Stimulated activated CD8-positive, alpha-beta memory T cell treated with anti-CD3 and anti-CD28 coated beads, Interleukin-15, amount 100 ng/mL, for 48 hours (primary cell): ENCODE results near the gene EXOC2.
"Not testable (repeated sequence)": the region's sequence is repeated elsewhere in the genome, so short reads cannot be mapped to it uniquely, and the experiment has no call there.

Experiments
- DNase-seq, 2 donors: peaks; one replicate each; pipeline ENCODE4 v3.0.0-alpha.2; 2020; ENCODE audit warnings: low read depth in 2 of 2

The EXOC2 gene

DNA sequence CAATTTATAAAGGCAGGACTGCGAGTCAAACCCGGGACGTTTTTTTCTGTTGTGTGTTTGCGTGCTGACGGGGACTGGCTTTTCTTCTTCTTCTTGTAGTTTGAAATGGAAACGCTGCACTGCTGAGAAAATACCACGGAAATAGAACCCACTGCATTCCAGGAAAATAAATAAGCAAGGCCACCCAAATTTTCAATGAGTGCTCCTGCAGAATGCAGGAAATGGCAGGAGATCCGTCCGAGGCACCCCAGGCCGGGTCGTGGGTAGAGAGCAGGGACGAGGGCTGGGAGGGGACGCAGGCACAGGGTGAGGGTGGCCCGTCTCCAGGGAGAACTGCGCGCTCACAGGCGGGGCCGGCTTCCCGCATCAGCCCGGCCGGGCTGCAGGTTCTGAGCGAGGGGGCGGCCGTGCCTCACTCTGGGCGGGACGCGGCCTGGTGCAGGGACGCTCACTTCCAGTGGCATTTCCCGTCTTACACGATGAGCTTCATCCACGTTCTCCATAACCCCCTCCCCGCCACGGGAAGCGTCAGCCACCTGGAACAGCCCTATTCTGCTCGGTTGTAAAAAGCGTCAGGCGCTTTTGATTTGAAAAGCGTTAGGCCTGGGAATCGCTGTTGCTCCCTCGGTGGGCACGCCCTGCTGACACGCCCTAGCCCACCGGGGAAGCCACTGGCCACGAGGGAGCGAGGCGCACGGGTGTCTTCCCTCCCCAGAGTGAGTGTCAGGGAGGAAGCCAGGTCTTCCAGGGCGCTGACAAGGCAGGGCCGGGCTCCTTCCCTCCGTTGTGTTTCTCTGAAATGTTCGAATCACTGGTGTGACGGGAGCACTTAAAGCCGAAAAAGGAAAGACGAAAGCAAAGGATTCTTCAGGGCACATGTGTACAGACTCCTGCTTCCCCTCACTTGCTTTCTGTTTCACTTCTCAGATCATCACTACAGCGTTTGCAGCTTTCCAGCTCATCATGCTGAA lies 17.9 kb upstream of the EXOC2 start:
- peak; percentile 19 to 27 for DNase-seq

DNA sequence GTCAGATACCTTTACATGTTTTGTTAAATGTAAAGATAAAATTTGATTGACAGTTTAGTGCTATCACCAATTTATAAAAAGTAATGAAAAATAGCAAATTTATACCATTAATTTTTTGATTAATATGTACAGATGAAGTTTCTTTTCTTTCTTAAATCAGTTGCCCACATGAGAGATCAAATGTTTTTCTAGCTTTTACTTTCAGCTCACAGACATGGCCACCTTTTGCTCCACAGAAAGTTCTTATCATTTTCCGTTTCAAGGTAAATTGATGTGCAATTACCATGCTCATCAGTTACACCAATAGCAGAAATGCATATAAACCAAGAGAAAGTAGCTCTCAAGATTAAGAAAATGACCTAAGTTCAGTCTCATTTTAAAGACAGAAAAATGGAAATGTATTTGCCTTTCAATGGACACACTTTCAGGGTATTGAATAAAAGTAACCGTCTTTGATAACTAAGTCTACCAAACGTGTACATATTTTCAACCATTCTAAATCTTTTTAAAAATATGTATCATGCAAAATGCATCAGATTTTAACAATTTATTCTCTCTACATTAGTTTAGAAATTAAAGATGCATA lies 16.6 kb upstream of the EXOC2 start:
- no peak for DNase-seq

DNA sequence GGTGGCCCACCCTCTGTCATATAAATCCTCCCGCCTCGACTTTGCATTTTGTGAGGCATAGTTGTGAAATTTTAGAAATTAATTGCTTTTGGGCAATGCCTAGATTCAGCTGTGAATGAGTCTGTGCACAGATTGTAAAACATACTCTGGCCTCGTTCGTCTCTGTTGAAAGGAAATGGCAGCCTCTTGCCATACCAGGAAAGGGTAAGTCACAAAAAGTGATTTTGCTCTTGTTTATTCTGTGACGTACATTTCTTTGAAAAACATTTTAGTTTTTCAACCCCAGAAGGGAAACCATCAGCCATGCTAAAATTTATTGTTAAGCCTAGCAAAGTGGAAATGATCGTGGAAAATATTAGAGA lies 15.3 kb upstream of the EXOC2 start:
- DNase-seq = no peak

DNA sequence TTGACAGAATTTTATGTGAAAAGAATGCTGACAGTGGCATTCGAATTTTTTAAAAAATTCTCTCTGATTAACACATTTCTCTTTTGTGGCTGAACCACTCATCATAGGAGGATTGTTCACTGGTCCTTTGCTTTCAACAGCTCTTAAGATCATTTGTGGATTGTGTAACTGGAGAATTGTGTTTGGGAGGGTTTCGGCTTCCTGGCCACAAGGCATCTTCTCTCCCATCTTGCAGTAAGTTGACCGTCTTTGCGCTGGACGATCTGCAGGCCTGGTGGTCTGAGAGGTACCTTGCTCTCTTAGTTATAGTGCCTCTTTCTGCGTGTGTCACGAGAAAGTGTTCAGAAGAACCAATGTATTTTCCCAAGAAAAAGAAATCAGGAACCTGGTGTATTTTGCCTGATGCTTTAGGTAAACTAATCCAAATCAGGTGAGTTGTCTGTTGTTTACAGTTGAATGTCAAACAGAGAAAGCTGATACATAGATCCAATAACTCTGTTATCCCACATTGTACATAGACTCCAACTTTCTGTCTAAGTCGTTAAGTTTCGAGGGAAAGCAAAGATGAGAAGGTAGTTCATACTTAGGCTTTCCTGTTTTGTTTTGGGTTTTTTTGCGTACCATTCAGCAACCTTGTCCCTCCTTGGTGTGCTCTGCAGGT lies 14.8 kb upstream of the EXOC2 start:
- no peak for DNase-seq

DNA sequence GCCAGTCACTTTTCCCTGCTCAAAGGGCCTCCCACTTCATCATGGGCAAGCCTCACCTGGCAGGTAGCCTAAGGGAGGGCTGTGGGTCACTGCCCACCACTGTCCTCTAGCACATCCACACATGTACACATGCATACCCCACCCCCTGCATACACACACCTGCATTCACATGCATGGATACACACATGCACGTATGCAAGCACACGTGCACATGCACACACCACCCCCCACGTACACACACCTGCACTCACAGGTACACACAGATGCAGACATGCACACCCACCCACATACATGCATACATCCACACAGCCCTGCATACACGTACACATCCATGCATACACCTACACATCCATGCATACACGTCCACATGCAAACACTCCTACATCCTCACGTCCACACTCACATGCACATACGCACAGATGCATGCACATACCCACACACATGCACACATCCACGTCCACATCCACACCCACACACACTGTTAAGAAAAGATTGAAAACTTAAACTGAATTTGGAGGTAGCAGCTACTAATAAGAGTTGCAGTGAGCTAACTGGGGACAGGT lies 14.0 kb upstream of the EXOC2 start:
- no peak for DNase-seq

DNA sequence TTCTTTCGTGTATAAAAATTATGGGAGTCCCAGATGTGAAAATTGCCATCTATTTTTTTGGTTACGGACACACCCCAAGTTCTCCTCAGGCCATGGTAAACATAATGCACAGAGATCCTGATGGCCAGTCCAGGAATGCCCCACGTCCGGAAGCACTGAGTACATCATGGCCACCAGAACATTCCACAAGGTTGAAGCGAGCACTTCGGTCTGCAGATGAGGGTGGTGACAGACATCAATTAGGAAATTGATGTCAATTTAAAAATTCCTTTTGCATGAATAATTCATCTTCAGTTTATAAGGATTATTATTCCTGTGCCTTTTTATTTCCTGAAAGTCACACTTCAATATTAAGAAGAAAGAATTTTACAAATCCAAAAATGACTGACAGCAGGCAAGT lies 13.2 kb upstream of the EXOC2 start:
- DNase-seq = no peak

DNA sequence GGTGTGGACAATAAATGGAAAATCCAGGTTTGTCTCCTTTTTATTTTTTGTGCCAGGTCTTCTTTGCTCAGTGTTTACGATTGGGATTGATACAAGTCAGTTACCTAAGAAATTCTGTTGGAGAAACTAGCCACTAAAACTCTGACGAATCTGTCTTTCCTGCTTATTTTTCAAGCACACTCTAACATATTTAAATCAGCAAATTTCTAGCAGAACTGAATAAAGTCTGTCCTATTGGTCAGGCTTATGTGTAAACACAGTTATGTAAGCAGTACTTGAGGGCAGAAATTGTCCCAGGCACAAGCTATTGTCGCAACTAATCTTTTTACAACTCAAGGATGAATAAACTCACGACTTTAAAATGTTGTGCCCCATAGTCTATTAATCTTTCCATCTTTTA lies 12.1 kb upstream of the EXOC2 start:
- no peak for DNase-seq

DNA sequence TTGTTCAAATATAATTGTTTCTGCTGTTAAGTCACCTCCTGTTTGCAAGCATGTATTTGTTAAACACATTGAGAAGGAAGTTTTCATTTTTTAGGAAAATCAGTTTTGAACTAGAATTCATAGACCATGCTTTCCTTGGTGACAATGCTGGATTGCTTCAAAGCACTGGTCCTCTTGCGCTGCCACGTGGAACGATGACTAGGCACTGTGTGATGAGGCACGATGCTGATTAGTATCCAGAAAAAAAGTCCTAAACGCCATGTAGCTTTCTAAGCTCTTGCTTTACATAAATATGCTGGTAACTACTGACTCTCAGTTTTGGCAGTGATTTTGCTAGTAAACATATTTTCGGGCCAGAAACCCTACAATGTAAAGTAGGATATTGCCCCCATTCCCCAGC lies 11.1 kb upstream of the EXOC2 start:
- DNase-seq = no peak

DNA sequence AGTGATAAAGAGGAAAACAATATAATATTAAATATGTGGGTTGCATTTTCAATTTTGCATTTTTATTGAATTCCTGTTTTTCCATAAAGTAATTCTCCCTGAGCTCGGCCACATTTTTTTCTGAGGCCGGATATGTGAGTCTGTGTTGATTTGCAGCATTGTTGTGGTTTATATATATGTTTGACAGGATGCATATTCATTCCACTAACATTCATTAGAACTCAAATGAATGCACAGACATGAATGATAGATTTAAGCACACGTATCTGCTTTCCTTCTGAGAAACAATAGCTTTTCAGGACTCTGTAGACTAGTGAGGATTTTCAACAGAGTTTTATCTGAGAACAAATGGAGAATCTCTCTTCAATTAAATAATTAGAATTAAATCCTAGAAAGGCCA lies 10.6 kb upstream of the EXOC2 start:
- no peak for DNase-seq

DNA sequence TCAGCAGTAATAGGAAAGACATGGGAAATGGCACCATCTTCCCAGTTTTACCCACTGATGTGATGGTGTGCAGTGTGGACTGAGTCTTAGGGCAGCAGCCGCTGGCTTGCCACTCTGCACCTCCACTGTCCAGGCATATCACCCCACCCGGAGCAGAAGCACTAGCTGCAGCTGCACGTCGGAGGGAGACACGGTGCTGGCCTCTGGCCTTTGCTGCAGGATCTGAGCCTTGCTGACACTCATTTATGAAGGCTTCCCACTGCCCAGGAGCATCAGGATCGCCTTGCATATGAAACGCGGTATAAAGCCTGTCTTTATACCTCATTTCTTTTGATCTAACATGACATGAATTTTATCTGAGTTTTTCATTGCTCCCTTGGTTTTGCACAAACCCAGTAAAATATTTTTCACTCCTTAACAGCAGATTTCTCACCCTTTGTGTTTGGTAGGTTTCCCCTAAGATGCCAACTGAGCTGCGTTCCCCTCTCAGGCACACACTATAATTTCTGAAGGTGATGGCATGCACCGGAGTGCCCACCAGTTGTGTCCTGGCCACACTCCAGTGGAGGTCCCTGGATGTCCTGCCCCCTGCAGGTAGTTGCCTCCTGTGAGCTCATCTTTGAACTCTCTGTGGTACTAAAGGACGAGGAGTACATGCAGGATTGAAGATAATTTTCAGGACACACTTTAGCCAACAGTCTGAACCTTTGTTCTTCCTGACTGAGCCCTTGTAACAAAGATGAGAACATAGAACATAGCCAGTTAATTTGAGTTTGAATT lies 9.0 kb upstream of the EXOC2 start:
- DNase-seq = no peak

DNA sequence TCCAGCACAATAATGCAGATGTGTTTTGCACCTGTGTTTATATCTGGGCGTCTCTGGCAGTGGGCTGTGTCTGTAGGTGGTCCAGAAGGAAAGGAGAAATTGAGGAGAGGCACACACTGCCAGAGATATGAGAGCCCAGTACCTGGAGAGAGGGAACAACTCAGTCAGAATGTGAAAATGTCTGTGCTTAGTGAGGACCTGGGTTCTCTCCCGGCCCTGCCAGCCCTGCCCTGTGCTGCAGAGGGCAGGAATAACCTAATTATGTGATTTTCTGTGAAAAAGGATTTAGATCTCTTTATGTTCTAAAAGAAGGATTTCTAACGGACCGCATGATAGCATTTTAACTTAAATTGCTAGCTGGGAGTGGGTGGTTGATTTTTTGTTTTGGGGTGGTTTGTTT lies 8.3 kb upstream of the EXOC2 start:
- DNase-seq = no peak

DNA sequence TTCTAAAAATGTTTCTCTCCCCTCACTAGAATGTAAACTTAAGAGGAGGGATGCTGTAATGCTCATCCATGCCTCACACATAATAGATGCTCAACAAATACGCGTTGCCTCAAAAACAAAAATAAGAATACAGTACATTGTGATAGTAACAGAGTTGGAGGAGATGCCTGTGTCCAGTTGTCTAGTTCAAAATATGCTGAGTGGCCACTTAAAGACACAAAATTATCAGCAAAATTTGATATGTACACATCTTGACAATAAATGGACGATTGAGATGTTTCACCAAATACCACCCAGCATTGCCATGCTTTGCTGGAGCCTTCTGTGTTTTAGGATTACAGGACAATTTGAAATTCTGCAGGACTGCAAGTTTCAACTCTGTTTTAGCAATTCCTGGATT lies 7.6 kb upstream of the EXOC2 start:
- no peak for DNase-seq

DNA sequence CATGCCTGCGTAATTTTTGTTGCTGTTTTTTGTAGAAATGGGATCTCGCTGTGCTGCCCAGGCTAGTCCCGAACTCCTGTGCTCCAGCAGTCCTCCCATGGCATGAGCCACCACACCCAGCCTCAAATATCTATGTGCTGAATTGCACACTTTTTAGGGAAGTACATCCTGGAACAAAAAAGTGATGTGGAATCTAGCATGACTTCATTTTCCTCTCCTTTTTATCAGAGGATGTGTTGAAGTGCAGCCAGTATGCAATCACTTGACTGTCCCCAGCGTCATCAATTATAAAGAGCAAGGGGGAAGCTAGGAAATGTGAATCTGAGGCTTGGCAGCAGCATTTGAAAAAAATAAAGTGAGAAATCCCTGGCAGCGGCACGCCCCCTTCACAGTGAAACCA lies 6.4 kb upstream of the EXOC2 start:
- DNase-seq = no peak

DNA sequence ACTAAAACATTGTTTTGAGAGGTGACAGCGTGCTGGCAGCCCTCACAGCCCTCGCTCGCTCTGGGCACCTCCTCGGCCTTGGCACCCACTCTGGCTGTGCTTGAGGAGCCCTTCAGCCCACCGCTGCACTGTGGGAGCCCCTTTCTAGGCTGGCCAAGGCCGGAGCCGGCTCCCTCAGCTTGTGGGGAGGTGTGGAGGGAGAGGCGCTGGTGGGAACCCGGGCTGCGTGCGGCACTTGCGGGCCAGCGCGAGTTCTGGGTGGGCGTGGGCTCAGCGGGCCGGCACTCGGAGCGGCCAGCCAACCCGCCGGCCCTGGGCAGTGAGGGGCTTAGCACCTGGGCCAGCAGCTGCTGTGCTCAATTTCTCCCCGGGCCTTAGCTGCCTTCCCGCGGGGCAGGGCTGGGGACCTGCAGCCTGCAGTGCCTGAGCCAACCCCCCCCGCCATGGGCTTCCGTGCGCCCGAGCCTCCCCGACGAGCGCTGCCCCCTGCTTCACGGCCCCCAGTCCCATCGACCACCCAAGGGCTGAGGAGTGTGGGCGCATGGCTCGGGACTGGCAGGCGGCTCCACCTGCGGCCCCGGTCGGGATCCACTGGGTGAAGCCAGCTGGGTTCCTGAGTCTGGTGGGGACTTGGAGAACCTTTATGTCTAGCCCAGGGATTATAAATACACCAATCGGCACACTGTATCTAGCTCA lies 1.6 kb upstream of the EXOC2 start:
- DNase-seq = not testable (repeated sequence)

DNA sequence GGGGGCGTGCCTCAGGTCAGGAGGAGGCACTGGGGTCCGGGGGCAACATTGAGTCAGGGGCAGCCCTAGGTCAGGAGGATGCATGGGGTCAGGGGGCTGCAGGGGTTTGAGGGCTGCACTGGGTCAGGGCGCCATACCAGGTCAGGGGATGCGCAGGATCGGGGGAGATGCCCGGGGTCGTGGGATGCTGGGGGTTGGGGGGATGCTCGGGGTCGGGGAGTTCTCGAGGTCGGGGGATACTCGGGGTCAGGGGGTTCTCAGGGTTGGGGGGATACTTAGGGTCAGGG lies 727 bp upstream of the EXOC2 start:
- DNase-seq = no peak

DNA sequence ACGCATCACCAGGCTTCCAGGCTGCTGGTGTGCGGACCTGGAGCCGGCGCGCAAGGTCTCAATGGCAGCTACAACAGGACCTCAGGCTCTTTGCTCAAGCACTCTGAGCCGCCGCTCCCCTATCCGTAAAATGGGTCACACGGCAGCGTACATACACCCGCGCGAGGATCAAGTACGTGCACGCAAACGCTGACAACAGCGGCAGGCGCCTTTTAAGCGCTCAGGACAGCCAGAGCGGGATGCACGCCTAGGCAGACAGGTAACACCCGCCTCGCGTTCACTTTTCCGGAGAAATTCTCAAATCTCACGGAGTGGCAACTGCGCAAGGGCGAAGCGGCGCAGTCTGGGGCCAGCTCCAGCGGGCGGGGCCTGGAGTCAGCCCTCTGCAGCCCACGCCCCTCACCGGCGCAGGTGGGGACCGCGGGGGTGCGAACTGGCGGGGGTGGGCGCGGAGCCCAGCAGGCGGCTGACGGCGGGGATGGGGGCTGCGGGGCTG lies 535 bp downstream of the EXOC2 start:
- peak; percentile 57 to 71 for DNase-seq

DNA sequence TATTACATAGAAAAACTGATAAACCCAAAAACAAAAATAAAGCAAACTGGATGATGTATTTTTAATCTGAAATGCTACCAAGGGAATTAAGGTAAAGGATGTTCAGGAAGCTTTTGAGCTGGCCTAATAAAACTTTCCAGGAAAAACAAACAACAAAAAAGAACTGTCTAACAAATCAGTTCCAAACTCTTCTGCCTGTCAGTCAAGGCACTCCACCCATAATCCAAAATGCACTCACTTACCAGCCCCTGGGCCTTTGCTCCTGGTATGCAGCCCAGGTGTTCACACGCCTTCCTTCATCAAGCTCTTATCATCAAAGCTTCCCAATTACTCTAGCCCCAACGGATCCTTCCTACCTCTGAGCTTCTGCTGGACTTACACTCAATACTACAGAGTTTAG lies 3.7 kb downstream of the EXOC2 start:
- DNase-seq = no peak

DNA sequence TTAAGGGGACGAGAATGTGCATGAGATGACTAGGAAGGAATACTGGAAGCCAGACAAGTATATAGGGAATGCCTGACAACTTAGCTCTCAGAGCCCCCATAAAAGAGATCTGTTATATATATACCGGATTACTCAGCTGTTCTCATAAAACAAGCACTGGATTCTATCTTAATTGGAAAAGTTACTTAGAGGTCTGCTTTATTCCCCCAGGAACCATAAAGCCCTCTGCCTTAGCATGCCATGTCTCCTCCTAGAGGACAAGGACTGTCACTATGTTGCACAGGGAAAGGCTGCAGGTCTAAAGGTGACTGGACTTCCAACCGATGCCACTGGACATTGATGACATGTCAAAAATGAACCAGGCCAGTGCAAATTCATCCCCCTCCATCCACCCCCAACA lies 6.4 kb downstream of the EXOC2 start:
- no peak for DNase-seq

DNA sequence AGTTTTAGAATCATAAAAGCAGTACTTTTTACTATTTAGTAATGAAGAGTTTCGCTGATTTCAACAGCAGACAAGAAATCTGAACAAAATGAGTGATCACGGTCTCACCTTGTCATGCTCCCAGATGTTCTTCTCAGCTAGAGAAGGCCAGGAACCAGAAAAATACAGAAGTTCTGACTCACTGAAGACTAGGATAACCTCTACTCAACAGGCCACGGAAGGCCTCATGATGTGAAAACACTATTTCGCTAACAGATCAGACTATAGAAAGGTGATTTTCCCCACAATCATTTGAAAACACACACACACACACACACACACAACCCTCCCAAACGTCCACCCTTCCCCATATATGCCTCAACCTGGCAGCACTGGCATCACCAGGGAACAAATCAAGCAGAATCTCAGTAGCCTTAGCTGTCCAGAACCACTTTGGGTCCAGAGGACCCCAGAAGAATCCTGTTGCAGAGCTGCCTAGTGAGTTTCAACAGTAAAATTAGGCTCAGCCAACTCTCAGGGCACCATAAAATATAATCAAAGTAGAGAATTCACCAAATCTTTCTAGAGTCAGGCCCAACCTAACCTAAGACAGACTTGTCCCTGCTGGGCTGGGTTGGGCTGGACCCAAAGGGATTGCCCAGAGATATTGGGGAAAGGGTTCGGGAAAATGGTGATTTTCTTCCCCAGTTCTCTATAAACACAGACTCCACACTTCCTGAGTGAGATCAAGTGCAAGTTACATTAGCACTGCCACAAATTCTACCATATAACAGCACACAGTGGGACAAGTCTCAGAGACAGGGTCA lies 7.9 kb downstream of the EXOC2 start:
- DNase-seq = peak in 1 of 2 donors; percentile 22

DNA sequence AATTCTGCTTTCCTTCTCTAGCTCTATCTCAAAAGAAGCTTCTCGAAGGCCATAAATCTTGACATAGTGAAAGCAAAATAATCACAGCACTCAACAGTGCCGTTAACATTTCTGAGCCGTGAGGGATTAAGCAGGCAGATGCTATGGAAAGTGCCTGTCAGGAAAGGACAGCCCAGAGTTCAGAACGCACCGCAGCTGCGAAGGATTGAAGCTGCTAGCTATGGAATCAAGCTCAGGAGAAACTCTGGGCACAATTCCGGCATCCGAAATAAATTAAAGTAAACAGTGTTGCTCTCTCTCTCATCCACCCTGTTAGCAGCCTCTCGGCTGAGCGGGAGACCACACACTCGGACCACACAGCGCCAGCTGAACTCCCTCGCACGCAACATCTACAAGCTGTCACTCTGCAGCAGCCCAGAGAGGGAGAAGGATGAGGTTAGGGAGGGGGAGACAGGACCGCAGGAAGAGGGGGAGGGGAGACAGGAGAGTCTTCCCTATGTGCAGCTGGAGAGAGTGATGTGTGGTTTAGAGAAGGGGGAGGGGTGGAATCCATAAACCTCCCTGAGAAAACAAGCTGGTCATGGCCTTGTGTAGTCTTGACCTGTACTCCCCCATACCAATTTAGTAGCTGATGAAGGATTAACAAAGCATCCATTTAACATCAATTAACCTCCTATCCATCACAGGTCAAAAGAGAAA lies 9.0 kb downstream of the EXOC2 start:
- DNase-seq = no peak
